GM12878 (cell line): ENCODE measurements around the gene CDKN2B. TPM values are rescaled to one million over a fixed set of nuclear protein-coding genes. Genes with fewer than 3 reads are reported as not detected.

Experiments
- ATAC-seq: fragments of 200-7000 bp; cut with Tn5 transposase; 3 replicates; pipeline ENCODE4 v1.9.1; 2020; ENCODE audit warnings: mild to moderate bottlenecking, moderate library complexity
- BruUV-seq: library from RNA; stranded (reverse); fragments of 400-500 nt; replicated peaks from 2 replicates; lab custom pipeline; 2021; lab: Mats Ljungman, UMichigan
- CTCF ChIA-PET: fragments of 300-600 bp; sonication (Branson Sonifier 250); formaldehyde crosslinking; extraction: SDS; loops from one replicate; lab custom pipeline; 2021; ENCODE audit warnings: inconsistent platforms; lab: Yijun Ruan, JAX
- POLR2A ChIA-PET: fragments of 350-600 bp; formaldehyde crosslinking; extraction: SDS; loops from one replicate; lab custom pipeline; 2021; ENCODE audit warnings: inconsistent platforms; lab: Charles Lee
- RAD21 ChIA-PET: fragments of 300-600 bp; sonication (Branson Sonifier 250); formaldehyde crosslinking; loops from one replicate; lab custom pipeline; 2023; ENCODE audit warnings: antibody characterized with exemption; ENCODE audit not compliant: unreplicated experiment; lab: Charles Lee
- SMC1A ChIA-PET: fragments of 300-600 bp; sonication (Branson Sonifier 250); formaldehyde crosslinking; loops from one replicate; lab custom pipeline; 2023; ENCODE audit not compliant: unreplicated experiment, uncharacterized antibody; lab: Charles Lee
- DNase-seq: peaks from one replicate; pipeline ENCODE4 v3.0.0-alpha.2; 2011; ENCODE audit warnings: low read depth, low spot score
- FAIRE-seq: peaks from 3 replicates; lab custom pipeline; 2011; peaks lifted over from hg19 to GRCh38; lab: Jason Lieb, UNC
- H2AFZ ChIP-seq: 2 replicates; pipeline ENCODE4 v1.6.0; 2011; ENCODE audit warnings: low read depth, low read length, control low read depth; ENCODE audit not compliant: control insufficient read depth
- H3K27ac ChIP-seq: 2 replicates; pipeline ENCODE4 v1.5.1; 2011; ENCODE audit warnings: control low read depth; ENCODE audit not compliant: control insufficient read depth, insufficient read depth
- H3K27me3 ChIP-seq, 2 experiments: replicated peaks in 1 of 2; 2 replicates each; pipeline versions ENCODE4 v1.6.0 to v1.6.1; 2011; ENCODE audit warnings: low read length in 1 of 2; ENCODE audit not compliant: control insufficient read depth in 2 of 2, insufficient read depth in 2 of 2
- H3K36me3 ChIP-seq, 2 experiments: 2 replicates each; pipeline ENCODE4 v1.5.1; 2011; ENCODE audit warnings: low read length in 1 of 2; ENCODE audit not compliant: control insufficient read depth in 2 of 2, insufficient read depth in 2 of 2
- H3K4me1 ChIP-seq: 2 replicates; pipeline ENCODE4 v1.6.1; 2011; ENCODE audit warnings: mild to moderate bottlenecking, low read length, moderate library complexity, mixed read lengths; ENCODE audit not compliant: control insufficient read depth, insufficient read depth
- H3K4me2 ChIP-seq: 2 replicates; pipeline ENCODE4 v1.6.0; 2011; ENCODE audit warnings: control low read depth; ENCODE audit not compliant: control insufficient read depth, insufficient read depth
- H3K4me3 ChIP-seq: fragments of 200-600 bp; sonication (generic); 2 replicates; pipeline ENCODE4 v1.5.1; 2016
- H3K79me2 ChIP-seq: 2 replicates; pipeline ENCODE4 v1.6.0; 2011; ENCODE audit warnings: low read length; ENCODE audit not compliant: control insufficient read depth, insufficient read depth
- H3K9ac ChIP-seq: 2 replicates; pipeline ENCODE4 v1.8.0; 2011; ENCODE audit warnings: low read length, control low read depth, mixed read lengths; ENCODE audit not compliant: control insufficient read depth, insufficient read depth
- H3K9me3 ChIP-seq: replicated peaks from 3 replicates; pipeline ENCODE4 v1.5.1; 2011; ENCODE audit warnings: mild to moderate bottlenecking, low read length; ENCODE audit not compliant: control insufficient read depth, insufficient read depth
- H4K20me1 ChIP-seq: 2 replicates; pipeline ENCODE4 v1.6.0; 2011; ENCODE audit not compliant: control insufficient read depth, insufficient read depth
- BCLAF1 ChIP-seq: fragments of 450-650 bp; IDR thresholded peaks from 2 replicates; pipeline ENCODE4 v1.6.1; 2017; ENCODE audit warnings: antibody characterized with exemption, mild to moderate bottlenecking, moderate library complexity
- CBX5 ChIP-seq: sonication (generic); IDR thresholded peaks from 2 replicates; pipeline ENCODE4 v1.6.1; 2016; ENCODE audit warnings: low read depth, moderate library complexity, mild to moderate bottlenecking, inconsistent platforms
- CTCF ChIP-seq, 3 experiments: IDR thresholded peaks in 2 of 3; conservative IDR thresholded peaks in 1 of 3; 2 replicates each; pipeline ENCODE4 v1.5.1; 2011; ENCODE audit warnings: low read depth in 3 of 3, low read length in 3 of 3, mild to moderate bottlenecking in 3 of 3, control low read depth in 2 of 3, moderate library complexity in 2 of 3, inconsistent platforms in 1 of 3, mixed read lengths in 1 of 3; ENCODE audit not compliant: control insufficient read depth in 2 of 3, insufficient read depth in 1 of 3; ENCODE audit errors: extremely low read depth in 1 of 3
- GATAD2B ChIP-seq: fragments of 450-650 bp; conservative IDR thresholded peaks from 2 replicates; pipeline ENCODE4 v1.6.1; 2017; ENCODE audit warnings: low read depth, mild to moderate bottlenecking, moderate library complexity
- HDAC6 ChIP-seq: fragments of 200-600 bp; sonication (generic); IDR thresholded peaks from one replicate; pipeline ENCODE4 v1.8.0; 2017; ENCODE audit warnings: antibody characterized with exemption; ENCODE audit not compliant: unreplicated experiment
- MYB ChIP-seq: fragments of 150-350 bp; IDR thresholded peaks from 2 replicates; pipeline ENCODE4 v1.6.1; 2014; ENCODE audit warnings: mild to moderate bottlenecking, low read depth, low read length, borderline replicate concordance
- NBN ChIP-seq: fragments of 450-650 bp; IDR thresholded peaks from 2 replicates; pipeline ENCODE4 v1.6.1; 2016
- NFYA ChIP-seq: IDR thresholded peaks from 2 replicates; pipeline ENCODE4 v1.6.1; 2011; ENCODE audit warnings: low read depth, mild to moderate bottlenecking, low read length, improper control_type of control experiment, borderline replicate concordance
- POLR2A ChIP-seq: IDR thresholded peaks from 2 replicates; pipeline ENCODE4 v1.6.1; 2011; ENCODE audit warnings: low read depth, mild to moderate bottlenecking, low read length
- PRDM15 ChIP-seq: fragments of 450-650 bp; formaldehyde crosslinking; IDR thresholded peaks from 2 replicates; pipeline ENCODE4 v1.4.0; 2020; ENCODE audit warnings: mild to moderate bottlenecking, moderate library complexity
- RCOR1 ChIP-seq: conservative IDR thresholded peaks from 2 replicates; pipeline ENCODE4 v1.6.1; 2012; ENCODE audit warnings: low read depth, low read length, improper control_type of control experiment
- SMAD1 ChIP-seq: fragments of 450-650 bp; IDR thresholded peaks from 2 replicates; pipeline ENCODE4 v1.6.1; 2018; ENCODE audit warnings: mild to moderate bottlenecking, low read depth; ENCODE audit not compliant: partially characterized antibody
- SMC3 ChIP-seq: IDR thresholded peaks from 2 replicates; pipeline ENCODE4 v1.6.1; 2011; ENCODE audit warnings: low read length, improper control_type of control experiment, borderline replicate concordance
- STAT1 ChIP-seq: fragments of 450-650 bp; conservative IDR thresholded peaks from 2 replicates; pipeline ENCODE4 v1.6.1; 2014; ENCODE audit warnings: antibody characterized with exemption, mild to moderate bottlenecking
- WGBS: methylation state at CpG from one replicate; pipeline ENCODE4 v1.1.6; 2016; ENCODE audit warnings: low lambda C conversion rate; ENCODE audit not compliant: insufficient replicate concordance, insufficient coverage; ENCODE audit errors: missing lambda C conversion rate; 5-methylcytosine and 5-hydroxymethylcytosine counted together
- in situ Hi-C: fragments of 300-500 bp; cut with MboI; formaldehyde crosslinking; loops from 9 replicates; pipeline ENCODE4 v1.14.3; 2018; ENCODE audit warnings: mixed read lengths
- intact Hi-C: fragments of 100-400 bp; cut with micrococcal nuclease; formaldehyde crosslinking; loops from one replicate; pipeline ENCODE4 v1.14.2; 2022; ENCODE audit not compliant: unreplicated experiment
- polyA plus RNA-seq, 11 experiments: library from polyadenylated mRNA; depleted of rRNA in 4 of 11; unstranded in 6 of 11; stranded (reverse) in 5 of 11; fragments of >200 nt; fragmentation: Nextera tagmentation in 4 of 11; fragmentation: Illumina TruSeq in 1 of 11; extraction: Ambion mirVana in 4 of 11; extraction: Trizol in 1 of 11; gene quantifications; 1 replicate in 1 of 11; 2 replicates in 10 of 11; pipeline versions ENCODE4 v1.2.1 to v1.2.3, GENCODE V29; 2011 to 2016; ENCODE audit warnings: inconsistent platforms in 2 of 11, missing spikeins in 2 of 11, low read depth in 1 of 11
- total RNA-seq, 4 experiments: library from RNA; depleted of rRNA in 3 of 4; stranded (reverse); fragments of >200 nt in 3 of 4; fragmentation: Illumina TruSeq in 1 of 4; extraction: Trizol in 1 of 4; gene quantifications; 2 replicates each; pipeline versions ENCODE4 v1.2.1 to v1.2.3, GENCODE V29; 2013 to 2021

The CDKN2B gene
- total and polyA plus RNA-seq, 10 of the 15 experiments (the other 5 are each of a cell fraction or from before 2014, with no cell fraction given) = 0.03 to 0.47 (median 0.08) TPM; not detected in 1

GRCh38 chr9:22047596-22047995 lies 38.5 kb upstream of the CDKN2B start (continued):
- TF ChIP-seq PRDM15 = no peak

- POLR2A ChIA-PET = no interaction called here
- RAD21 ChIA-PET = no interaction called here
- intact Hi-C loops = no loop called here
- TF ChIP-seq POLR2A (no peak), BCLAF1 (no peak), CTCF (IDR thresholded peaks at IDR 0.05 in 2 of 3, conservative IDR thresholded peaks at IDR 0.05 in 1 of 3; ENCODE audit: control insufficient read depth in 2 of 3, extremely low read depth in 1 of 3, insufficient read depth in 1 of 3, low read depth in 3 of 3, low read length in 3 of 3) (no peak), RCOR1 (no peak), GATAD2B (no peak), STAT1 (no peak), NBN (no peak), SMAD1 (no peak), HDAC6 (no peak), CBX5 (no peak), SMC3 (no peak), MYB (no peak), NFYA (no peak)
These were observed 37.3 kb upstream of the CDKN2B start for GRCh38 chr9:22046243-22046885.

More at GRCh38 chr9:22046243-22046885, 37.3 kb upstream of the CDKN2B start:
- DNase-seq (no peak), FAIRE-seq (no peak), ATAC-seq (no peak)
- in situ Hi-C loops = no loop called here
- no peaks in the 10 kb centered on the region for H4K20me1 ChIP-seq
- H3K79me2 ChIP-seq = no peaks in the 10 kb centered on the region
- no peak overlapping the region for H2AFZ ChIP-seq
- no peak overlapping the region for H3K4me3 ChIP-seq
- no peaks in the 10 kb centered on the region for H3K27me3 ChIP-seq
- CTCF ChIA-PET = interaction anchor here (1.6 to 2.2 kb wide), 2 partner anchors 9 to 74 kb away, joined by 5 to 9 read pairs; no protein-coding TSS in a partner anchor
- no peak overlapping the region for H3K4me2 ChIP-seq
- no peaks in the 10 kb centered on the region for H3K4me1 ChIP-seq
- H3K36me3 ChIP-seq = no peaks in the 10 kb centered on the region
- no peak overlapping the region for H3K27ac ChIP-seq
- 74% methylated on average over 1 of the region's 1 CpG for WGBS
- no TSS peak for BruUV-seq
- SMC1A ChIA-PET = no interaction called here
- H3K9ac ChIP-seq = no peak overlapping the region
- no peaks in the 10 kb centered on the region for H3K9me3 ChIP-seq
